DLD1 (cell line): ENCODE results near the gene MESD.

Experiments used
- in situ Hi-C: cut with HindIII; loops from 2 replicates; pipeline ENCODE4 v1.10.0; 2017; ENCODE audit warnings: low sequenced_read_pairs

Gene MESD

DNA sequence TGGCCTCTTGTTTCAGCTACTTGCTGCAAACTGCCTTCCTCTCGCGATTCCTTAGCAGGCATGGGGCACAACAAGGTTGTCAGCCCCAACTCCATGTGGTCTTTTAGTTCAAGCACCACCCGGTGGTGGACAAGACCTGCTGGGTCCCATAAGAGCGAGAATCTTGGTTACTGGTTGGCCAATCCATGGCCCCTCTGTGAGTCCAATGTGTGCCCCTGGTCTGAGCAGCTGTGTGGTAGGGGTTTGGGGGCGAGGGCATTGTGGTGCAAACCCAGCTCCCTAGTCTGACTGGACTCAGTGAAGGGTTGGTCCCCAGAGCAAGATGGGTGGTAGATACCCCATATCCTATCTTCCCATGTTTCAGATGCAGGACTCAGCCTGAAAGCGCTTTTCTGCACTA lies 48.8 kb downstream of the MESD start:
- in situ Hi-C loops, result no loop called here

GRCh38 chr15:80940331-80940730 lies 49.3 kb downstream of the MESD start:
- in situ Hi-C loops, result no loop called here

DNA sequence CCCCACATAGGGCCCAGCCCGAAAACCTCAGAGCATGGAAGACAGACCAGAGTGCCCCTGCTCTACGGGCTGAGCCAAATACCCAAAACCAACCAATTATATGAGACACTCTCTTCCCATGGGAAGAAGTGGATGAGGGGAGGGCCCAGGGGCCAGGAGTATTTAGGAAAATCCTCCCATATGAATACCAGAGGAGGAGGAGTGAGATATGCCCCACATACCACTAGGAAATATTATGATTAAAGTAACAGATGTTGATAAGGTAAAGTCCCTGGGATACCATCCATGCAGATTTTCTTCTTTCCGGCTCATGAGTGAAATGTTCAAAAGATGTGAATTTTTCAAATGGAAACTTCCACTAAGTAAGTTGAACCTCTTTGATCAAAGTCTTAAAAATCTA lies 50.4 kb downstream of the MESD start:
- in situ Hi-C loops, result no loop called here

DNA sequence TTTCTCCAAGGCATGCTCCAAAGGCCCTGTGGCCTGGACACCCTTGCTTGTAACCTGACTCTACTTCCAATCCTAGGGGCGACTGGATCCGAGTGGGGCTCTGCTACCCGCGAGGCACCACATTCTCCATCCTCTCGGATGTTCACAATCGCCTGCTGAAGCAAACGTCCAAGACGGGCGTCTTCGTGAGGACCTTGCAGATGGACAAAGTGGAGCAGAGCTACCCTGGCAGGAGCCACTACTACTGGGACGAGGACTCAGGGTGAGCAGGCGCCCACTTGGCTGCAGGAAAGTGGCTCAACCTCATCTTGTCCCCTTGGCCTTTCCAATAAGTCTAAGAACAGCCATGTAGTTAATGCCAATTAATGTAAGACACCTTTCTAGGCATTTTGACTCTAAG lies 51.9 kb downstream of the MESD start:
- in situ Hi-C loops, result no loop called here

DNA sequence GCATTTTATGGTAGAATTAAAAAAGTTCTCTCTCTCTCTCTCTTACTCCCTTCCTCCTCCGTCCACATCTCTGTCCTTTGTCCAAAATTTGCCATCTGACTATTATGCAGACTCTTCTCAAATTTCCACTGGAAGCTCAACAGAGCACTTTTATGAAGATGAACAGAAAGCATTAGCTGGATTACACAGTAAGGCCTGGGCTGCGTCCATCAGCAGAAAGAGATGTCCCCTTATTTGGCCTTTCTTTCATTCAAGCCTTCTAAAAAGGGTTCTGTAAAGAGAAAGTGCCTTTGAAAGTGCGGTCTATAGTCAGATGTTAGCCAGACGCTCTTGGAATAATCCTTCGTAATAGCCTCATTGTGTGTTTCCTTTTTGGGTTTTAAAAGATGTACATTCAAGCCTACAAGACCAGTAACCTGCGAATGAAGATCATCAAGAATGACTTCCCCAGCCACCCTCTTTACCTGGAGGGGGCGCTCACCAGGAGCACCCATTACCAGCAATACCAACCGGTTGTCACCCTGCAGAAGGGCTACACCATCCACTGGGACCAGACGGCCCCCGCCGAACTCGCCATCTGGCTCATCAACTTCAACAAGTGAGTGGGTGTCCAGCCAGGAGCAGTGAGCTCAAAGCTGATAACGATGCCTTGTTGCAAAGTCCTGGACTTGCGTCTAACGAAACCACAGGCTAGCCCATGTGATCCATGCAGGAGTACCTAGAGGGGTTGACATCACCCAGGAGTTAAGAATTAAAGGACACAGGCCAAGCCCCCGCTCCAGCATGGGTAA lies 53.1 kb downstream of the MESD start:
- in situ Hi-C loops, result no loop called here

DNA sequence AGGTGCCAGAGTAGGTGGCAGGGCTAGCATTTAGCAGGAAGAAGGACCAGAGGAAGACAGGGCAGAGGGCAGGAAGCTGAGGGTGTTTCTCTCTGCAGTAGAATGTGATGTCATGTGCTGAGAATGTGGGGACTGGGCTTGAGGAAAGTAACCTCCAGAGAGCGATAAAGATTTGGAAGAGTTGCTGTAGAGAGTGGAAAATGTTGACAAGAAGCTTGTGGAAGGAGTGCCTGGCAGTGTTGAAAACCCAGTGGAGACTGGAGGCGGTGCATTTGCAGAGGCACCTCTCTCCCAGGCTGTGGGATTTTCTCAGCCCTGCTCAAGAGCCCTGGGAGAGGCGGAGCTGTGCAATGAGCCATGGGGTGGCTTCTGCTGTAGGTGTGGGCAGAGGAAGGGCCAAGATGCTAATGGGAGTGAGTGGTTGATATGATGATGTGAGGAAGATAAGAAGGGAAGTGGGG lies 54.8 kb downstream of the MESD start:
- in situ Hi-C loops, result no loop called here

- in situ Hi-C loops, result no loop called here
Measured at GRCh38 chr15:80932989-80933388, 56.6 kb downstream of the MESD start.

DNA sequence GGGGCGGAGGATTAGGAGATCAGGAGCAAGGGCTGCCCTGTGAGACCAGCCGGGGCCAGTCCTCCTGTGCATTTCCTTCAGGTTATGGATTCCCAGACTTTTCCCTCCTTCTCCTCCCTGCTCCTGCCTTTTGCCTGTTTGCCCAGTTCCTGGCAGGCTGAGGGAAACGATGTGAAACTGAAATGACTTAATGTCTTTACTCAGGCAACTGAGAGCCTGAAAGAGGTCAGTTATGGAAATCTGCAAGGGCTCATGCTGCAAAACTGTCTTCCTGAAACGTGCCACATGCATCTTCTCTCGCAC lies 57.2 kb downstream of the MESD start:
- in situ Hi-C loops, result no loop called here

- in situ Hi-C loops, result no loop called here
Measured at GRCh38 chr15:80931721-80932512, 57.7 kb downstream of the MESD start.

DNA sequence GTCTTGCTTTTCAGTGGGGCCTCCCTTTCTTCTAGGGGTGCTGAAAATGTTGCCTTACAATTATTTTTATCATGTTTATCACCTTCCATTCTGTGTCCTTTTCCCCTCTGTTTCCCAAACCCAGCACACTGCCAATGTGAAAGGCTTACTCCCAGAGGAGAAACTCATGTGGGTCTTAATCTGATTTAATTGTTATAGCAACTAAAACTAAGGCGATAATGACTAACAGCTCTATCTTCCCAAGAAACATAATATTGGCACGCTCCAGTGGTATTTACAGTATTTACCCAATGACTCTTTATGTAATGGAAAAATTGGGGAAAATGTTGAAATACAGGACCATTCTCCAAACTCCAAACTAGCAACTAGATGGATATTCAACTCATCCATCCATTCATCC lies 58.4 kb downstream of the MESD start:
- in situ Hi-C loops, result no loop called here

DNA sequence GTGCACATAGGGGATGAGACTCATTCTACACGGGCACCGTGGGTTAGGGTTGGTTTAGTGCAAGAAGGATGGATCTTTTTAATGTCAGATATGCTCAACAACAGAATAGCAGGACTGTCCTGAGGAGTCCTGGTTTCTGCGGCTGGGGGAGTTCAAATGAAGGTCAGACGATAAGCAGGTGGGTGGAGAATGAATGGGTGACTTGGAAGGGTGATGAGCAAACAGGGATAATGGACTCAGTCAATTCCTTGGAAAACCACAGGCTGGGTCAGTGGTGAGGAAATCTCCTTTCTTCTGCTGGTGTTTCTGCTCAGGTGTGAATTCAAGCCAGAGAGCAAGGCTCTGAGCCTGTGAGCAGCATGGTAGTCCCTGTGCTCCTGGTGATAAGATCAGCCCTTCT lies 59.9 kb downstream of the MESD start:
- in situ Hi-C loops, result no loop called here

DNA sequence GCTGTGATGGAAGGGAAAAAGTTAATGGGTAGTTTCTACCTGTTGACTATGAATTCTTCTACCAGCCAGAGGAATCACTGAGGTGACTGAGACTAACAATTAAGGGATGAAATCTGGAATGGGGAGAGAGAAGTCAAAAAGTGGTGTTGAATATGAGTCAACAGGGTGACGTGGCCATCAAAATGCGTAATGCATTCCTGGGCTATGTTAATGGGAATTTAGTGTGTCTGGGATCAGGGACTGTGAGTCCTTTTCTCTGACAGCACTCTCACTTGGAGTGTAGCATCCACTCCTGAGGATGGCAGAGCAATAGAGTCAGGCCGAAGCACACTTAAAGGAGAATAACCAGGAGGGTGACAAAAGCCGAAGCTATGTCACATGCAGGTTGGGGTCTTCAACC lies 60.4 kb downstream of the MESD start:
- in situ Hi-C loops, result no loop called here

DNA sequence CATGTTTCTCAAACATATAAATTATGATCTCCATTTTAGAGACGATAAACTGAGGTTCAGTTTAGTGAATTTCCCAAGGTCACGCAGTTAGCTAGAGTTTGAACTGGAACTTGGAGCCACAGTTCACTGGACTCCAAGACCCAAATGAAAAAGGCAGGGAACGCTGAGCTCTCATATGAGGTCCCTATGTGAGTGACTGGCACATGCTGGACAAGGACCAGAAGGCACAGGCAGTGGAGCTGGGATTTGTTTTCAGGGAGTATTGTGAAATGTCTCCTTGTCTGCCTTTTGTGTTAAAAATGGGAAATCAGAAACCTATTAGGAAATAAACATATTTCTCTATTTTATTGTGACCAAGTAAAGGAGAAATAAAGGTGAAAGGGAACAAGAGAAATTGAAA lies 63.5 kb downstream of the MESD start:
- in situ Hi-C loops, result no loop called here

DNA sequence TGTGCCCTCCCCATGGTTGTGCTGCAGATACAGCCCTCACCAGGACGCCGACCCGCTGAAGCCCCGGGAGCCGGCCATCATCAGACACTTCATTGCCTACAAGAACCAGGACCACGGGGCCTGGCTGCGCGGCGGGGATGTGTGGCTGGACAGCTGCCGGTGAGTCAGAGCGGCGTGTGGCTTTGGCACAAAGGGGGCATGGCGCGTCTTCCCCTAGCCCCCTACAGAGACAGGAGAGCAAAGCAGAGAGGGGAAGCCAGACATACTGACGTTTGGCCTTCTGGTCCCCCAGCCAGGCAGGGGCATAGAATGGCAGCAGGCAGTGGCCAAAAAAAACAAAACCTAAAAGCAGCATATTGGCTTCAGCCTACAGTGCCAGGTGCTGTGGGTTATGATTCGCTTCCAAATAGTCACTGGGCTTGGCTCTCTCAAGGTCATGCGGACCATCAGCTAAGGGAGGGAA lies 64.0 kb downstream of the MESD start:
- in situ Hi-C loops, result no loop called here

- in situ Hi-C loops, result no loop called here
Measured at GRCh38 chr15:80924278-80924677, 65.3 kb downstream of the MESD start.

GRCh38 chr15:80923668-80924067 lies 66.0 kb downstream of the MESD start:
- in situ Hi-C loops, result no loop called here

GRCh38 chr15:80921736-80922410 lies 67.7 kb downstream of the MESD start:
- in situ Hi-C loops, result no loop called here

DNA sequence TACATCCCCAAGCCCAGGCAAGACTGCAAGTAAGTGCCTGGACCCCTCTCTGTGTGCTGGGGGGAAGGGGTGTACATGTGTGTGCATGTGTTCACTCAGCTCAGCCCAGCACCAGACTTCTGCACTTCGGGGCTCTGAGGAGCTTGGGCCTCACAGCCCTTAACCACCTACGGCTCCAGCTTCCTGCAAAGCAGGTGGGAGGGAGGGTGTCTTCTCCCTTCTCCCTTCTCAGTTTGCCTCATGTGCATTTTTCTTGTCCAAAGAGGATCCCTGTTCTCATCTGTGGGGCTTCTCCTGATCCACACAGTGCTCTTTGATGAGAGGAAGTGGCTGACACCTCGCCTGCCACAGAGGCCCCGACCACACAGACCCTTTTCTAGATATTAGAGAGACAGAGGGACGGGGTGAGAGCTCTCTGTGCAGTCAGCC lies 69.3 kb downstream of the MESD start:
- in situ Hi-C loops, result no loop called here

DNA sequence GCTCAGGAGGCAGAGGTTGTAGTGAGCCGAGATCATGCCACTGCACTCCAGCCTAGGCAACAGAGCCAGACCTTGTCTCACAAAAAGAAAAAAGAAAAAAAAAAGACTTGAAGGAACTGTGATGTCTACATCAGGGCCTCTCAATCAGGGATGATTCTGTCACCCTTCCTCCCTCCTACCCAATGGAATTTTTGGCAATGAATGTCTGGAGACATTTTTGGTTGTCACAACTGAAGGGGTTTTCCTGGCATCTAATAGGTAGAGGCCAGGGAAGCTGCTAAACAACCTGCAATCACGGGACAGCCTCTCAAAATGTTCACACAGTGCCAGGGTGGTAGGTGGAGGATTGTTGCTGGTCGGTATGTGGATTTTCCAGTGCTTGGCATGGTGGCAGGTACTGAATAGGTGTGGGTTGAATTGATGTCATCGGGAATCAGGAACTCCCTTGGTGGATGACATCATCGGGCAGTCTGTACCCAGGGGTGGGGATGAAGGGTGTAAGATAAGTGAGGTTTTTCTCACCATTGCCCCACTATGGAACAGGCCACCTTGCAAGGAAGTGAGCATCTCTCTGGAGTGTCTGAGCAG lies 71.3 kb downstream of the MESD start:
- in situ Hi-C loops, result no loop called here

GRCh38 chr15:80916056-80916455 lies 73.6 kb downstream of the MESD start:
- in situ Hi-C loops, result no loop called here

DNA sequence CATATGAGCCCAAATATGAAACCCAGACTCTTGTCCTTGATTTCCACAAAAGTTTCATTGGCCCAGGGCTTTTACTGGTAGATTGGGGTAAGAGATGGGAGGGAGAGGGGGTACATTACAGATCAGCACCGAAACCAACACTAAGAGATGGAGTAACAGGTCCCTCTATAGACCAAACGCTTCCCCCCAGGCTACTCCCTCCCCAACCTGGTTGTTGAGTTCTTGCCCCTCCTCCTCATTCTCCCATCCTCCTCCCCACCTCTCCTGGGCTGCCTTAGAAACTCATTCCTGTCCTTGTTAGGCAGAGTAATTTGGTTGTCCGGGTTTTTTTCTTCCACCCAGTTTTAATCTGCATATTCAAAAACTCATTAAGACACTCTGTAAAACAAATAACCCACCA lies 74.1 kb downstream of the MESD start:
- in situ Hi-C loops, result no loop called here
